Neural cell (in vitro differentiated cells): Measurements from ENCODE around the gene GATM.

Source experiments
- CTCF ChIP-seq: fragments of 450-650 bp; IDR thresholded peaks from 2 replicates; pipeline ENCODE4 v1.5.1; 2014; ENCODE audit warnings: antibody characterized with exemption, mild to moderate bottlenecking, moderate library complexity; ENCODE audit not compliant: poor library complexity, severe bottlenecking
- EZH2 ChIP-seq: fragments of 200-600, 300-800 bp; shearing (Covaris generic), sonication (generic); IDR thresholded peaks from 2 replicates; pipeline ENCODE4 v1.6.1; 2014; ENCODE audit warnings: antibody characterized with exemption, low read length, borderline replicate concordance, mild to moderate bottlenecking; ENCODE audit not compliant: insufficient read depth, poor library complexity, severe bottlenecking
- TAF1 ChIP-seq: IDR thresholded peaks from 2 replicates; pipeline ENCODE4 v1.6.1; 2012; ENCODE audit warnings: low read depth

DNA sequence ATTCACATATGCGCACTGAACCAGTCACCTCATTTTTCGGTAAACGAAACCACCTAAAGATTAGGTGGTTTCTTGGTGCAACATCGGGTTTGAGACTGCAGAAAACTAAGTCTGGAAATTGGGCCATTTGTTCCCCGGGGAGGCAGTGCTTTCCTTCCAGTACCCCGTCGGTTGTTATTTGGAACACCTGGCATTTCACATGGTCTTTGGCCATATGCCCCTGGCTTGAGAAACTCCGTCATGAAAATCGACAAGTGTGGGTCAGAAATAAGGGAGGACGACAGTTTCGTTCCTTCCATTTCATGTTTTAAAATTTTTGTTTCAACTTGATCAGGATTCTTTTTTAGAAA, 544 bp upstream of the GATM start:
- TF ChIP-seq CTCF (no peak), EZH2 (no peak), TAF1 (no peak)
